ENCODE results near the gene CACNA1I.

DNA sequence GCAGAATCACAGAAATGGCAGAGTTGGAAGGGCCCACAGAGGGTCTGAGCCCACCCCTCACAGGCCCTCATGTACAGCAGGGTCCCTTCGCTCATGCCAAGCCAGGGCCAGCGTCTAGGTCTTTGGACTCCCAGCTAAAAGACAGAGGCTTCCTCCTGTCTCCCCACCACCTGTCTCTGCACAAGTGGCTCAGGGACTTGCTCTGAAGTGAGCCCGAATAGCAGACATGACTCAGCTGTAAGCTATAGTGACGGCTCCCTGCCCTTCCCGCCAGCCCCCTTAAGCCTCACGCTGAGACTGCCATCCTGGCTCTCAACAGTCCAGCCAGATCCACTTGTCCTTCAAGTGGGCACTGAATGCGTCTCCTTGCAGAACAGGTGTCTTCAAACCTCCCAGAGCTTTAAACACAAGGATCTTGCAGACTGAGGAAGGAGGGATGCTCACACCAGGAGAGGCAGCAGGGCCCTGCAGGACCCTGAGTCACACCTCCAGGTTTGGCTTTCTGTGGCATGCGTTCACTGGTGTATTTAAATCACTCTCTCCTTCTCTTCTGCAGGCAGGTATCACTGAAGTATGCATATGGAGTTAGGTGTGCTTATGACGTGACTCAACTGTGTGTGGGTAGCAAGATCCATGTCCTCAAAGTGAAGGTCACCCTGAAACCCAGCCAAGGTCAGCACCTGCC is 154.9 kb downstream of the CACNA1I start:
- TF ChIP-seq, protein P1, sequence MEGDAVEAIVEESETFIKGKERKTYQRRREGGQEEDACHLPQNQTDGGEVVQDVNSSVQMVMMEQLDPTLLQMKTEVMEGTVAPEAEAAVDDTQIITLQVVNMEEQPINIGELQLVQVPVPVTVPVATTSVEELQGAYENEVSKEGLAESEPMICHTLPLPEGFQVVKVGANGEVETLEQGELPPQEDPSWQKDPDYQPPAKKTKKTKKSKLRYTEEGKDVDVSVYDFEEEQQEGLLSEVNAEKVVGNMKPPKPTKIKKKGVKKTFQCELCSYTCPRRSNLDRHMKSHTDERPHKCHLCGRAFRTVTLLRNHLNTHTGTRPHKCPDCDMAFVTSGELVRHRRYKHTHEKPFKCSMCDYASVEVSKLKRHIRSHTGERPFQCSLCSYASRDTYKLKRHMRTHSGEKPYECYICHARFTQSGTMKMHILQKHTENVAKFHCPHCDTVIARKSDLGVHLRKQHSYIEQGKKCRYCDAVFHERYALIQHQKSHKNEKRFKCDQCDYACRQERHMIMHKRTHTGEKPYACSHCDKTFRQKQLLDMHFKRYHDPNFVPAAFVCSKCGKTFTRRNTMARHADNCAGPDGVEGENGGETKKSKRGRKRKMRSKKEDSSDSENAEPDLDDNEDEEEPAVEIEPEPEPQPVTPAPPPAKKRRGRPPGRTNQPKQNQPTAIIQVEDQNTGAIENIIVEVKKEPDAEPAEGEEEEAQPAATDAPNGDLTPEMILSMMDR (IDR thresholded peaks at IDR 0.05), result no peak
- TF ChIP-seq EZH2 (IDR thresholded peaks at IDR 0.05; ENCODE audit: borderline replicate concordance, insufficient read depth, low read depth, low read length, poor library complexity, severe bottlenecking), result no peak

Data from B cell (primary cell).